MCF 10A (cell line): ENCODE data around the gene PEAR1. TPM values are rescaled to one million over a fixed set of nuclear protein-coding genes. Genes with fewer than 3 reads are reported as not detected.
A peak's percentile ranks its signal among the peaks of the same experiment; 100 is the strongest.

ENCODE experiments used
- BruUV-seq: library from RNA; stranded (reverse); fragments of 400-500 nt; replicated peaks from 2 replicates; lab custom pipeline; 2021; lab: Mats Ljungman, UMichigan
- CTCF ChIA-PET: fragments of 300-600 bp; sonication (Branson Sonifier 250); formaldehyde crosslinking; extraction: SDS; loops from one replicate; lab custom pipeline; 2021; ENCODE audit warnings: antibody characterized with exemption, inconsistent platforms; lab: Yijun Ruan, JAX
- POLR2A ChIA-PET: fragments of 300-600, 350-650 bp; sonication (Branson Sonifier 250); formaldehyde crosslinking; extraction: SDS; loops from one replicate; lab custom pipeline; 2020; ENCODE audit warnings: antibody characterized with exemption, inconsistent platforms; lab: Yijun Ruan, JAX
- DNase-seq: peaks from one replicate; pipeline ENCODE4 v3.0.0-alpha.2; 2018; ENCODE audit not compliant: unreplicated experiment
- H3K27ac Mint-ChIP-seq: one replicate; pipeline ENCODE4 v1.8.0; 2022; ENCODE audit warnings: mild to moderate bottlenecking, low read depth, mixed read lengths; ENCODE audit not compliant: unreplicated experiment
- H3K27me3 Mint-ChIP-seq: one replicate; pipeline ENCODE4 v1.8.0; 2022; ENCODE audit warnings: mixed read lengths; ENCODE audit not compliant: insufficient read depth, unreplicated experiment
- H3K36me3 Mint-ChIP-seq: one replicate; pipeline ENCODE4 v1.8.0; 2022; ENCODE audit warnings: mild to moderate bottlenecking, moderate library complexity, mixed read lengths; ENCODE audit not compliant: insufficient read depth, unreplicated experiment
- H3K4me1 Mint-ChIP-seq: one replicate; pipeline ENCODE4 v1.8.0; 2022; ENCODE audit warnings: mixed read lengths; ENCODE audit not compliant: insufficient read depth, unreplicated experiment
- H3K4me3 Mint-ChIP-seq: one replicate; pipeline ENCODE4 v1.8.0; 2022; ENCODE audit warnings: mild to moderate bottlenecking, moderate library complexity, mixed read lengths; ENCODE audit not compliant: unreplicated experiment
- H3K9me3 Mint-ChIP-seq: one replicate; pipeline ENCODE4 v1.8.0; 2022; ENCODE audit warnings: mixed read lengths; ENCODE audit not compliant: unreplicated experiment
- intact Hi-C: fragments of 100-400 bp; cut with micrococcal nuclease; formaldehyde crosslinking; loops from 2 replicates; pipeline ENCODE4 v1.14.1; 2022
- total RNA-seq: library from RNA; stranded (reverse); gene quantifications from 2 replicates; pipeline ENCODE4 v1.2.3, GENCODE V29; 2022
- TF ChIP-seq, protein P1 (sequence below): fragments of 200-600 bp; IDR thresholded peaks from one replicate; pipeline ENCODE4 v1.8.0; 2022; ENCODE audit warnings: antibody characterized with exemption, mild to moderate bottlenecking; ENCODE audit not compliant: unreplicated experiment

PEAR1 gene
- total RNA-seq, 1 experiment from 2014 or later: 6.5 TPM

DNA sequence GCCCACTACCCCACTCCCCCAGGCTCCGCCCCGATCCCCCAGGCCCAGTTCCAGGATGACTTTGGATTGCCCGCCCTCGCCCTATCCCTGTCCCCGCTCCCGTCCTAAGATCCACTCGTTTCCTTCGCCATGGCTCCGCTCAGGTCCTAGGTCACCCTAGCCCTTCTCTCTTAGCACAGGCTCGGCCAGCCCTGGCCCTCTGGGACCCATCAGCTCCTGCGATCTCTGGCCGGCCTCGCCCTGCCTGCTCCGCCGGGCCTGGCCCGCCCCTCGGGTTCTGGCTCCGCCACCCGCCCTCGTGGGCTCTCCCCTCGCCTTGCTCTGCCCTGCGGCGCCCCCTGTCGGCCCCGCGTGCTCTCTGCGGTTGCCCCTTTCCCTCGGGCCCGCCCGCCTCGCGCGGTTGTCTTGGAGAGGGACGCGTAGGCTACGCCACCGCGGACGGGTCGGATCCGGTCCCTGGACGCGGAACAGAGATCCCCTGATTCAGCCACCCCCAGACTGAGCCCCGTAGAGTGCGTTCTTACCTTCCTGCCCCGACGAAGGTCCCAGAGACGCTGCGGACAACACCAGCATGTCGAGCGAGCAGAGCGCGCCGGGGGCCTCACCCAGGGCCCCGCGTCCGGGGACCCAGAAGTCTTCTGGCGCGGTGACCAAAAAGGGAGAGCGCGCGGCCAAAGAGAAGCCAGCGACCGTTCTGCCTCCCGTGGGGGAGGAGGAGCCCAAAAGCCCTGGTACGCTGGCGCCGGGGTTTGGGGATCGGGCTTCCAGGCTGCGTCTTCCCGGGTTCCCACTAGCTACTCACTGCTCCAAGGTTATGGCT is 26.9 kb downstream of the PEAR1 start, which contains the start of gene LRRC71:
LRRC71 (plus strand) TSS at position 400 of the 820 bp plus-strand sequence; CDS start at position 572, 172 bp downstream.
- CTCF ChIA-PET: interaction anchor here (0.5 to 13.9 kb wide), 6 partner anchors 7 to 214 kb away, joined by 3 to 363 read pairs (median 4); partner anchors contain the start of genes NTRK1 and PEAR1
- TF ChIP-seq, protein P1, sequence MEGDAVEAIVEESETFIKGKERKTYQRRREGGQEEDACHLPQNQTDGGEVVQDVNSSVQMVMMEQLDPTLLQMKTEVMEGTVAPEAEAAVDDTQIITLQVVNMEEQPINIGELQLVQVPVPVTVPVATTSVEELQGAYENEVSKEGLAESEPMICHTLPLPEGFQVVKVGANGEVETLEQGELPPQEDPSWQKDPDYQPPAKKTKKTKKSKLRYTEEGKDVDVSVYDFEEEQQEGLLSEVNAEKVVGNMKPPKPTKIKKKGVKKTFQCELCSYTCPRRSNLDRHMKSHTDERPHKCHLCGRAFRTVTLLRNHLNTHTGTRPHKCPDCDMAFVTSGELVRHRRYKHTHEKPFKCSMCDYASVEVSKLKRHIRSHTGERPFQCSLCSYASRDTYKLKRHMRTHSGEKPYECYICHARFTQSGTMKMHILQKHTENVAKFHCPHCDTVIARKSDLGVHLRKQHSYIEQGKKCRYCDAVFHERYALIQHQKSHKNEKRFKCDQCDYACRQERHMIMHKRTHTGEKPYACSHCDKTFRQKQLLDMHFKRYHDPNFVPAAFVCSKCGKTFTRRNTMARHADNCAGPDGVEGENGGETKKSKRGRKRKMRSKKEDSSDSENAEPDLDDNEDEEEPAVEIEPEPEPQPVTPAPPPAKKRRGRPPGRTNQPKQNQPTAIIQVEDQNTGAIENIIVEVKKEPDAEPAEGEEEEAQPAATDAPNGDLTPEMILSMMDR: peak; percentile 86

DNA sequence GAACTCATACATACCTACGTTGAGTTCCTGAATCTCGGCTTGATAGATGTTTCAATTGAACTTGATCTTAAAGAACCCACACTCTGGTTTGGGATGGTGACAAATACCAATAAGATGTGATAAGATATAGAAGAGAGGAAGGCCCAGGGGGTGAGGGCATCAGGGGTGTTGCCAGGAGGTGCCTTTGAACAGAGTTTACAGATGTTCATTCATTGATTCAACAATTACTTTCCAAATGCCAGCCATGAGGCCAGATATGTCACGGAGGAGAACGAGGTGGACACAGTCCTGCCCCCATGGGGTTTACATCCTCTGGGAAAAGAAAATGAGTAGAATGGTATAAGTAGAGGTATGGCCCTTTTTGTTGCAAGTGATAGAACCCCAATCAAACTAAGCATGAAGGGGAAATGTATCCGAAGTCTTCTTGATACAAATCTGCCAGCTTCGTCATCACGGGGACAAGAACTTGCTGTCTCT is 27.6 kb downstream of the PEAR1 start:
- no TSS peak for BruUV-seq
- Mint-ChIP-seq H3K4me3 (no peak overlapping the region), H3K36me3 (no peaks in the 10 kb centered on the region), H3K27ac (no peak overlapping the region), H3K9me3 (no peaks in the 10 kb centered on the region), H3K27me3 (peaks cover 37% of the 10 kb centered on the region), H3K4me1 (peaks cover 26% of the 10 kb centered on the region)
- no peak for DNase-seq
- CTCF ChIA-PET: interaction anchor here (0.5 to 13.9 kb wide), 6 partner anchors 27 to 215 kb away, joined by 3 to 363 read pairs (median 4); partner anchors contain the start of genes NTRK1 and PEAR1
- POLR2A ChIA-PET: interaction anchor here (1.6 kb wide), 1 partner anchor 12 kb away, joined by 4 read pairs; no protein-coding TSS in a partner anchor
- intact Hi-C loops: loop anchor here (10.0 kb wide), 1 partner anchor 154 kb away; no protein-coding TSS in a partner anchor
- TF ChIP-seq, protein P1: no peak

More for the DNA sequence above, 26.9 kb downstream of the PEAR1 start, which contains the start of gene LRRC71:
- intact Hi-C loops: loop anchor here (10.0 kb wide), 1 partner anchor 154 kb away; no protein-coding TSS in a partner anchor
- no TSS peak for BruUV-seq
- H3K4me1 Mint-ChIP-seq: peaks cover 20% of the 10 kb centered on the region
- POLR2A ChIA-PET: no interaction called here
- no peak within 1 kb of the TSS for H3K27ac Mint-ChIP-seq
- peaks cover 37% of the 10 kb centered on the region for H3K27me3 Mint-ChIP-seq
- DNase-seq: peak; percentile 69
- peaks cover 4% of the 10 kb centered on the region for H3K36me3 Mint-ChIP-seq
- H3K9me3 Mint-ChIP-seq: no peaks in the 10 kb centered on the region
- no peak within 1 kb of the TSS for H3K4me3 Mint-ChIP-seq

- BruUV-seq: no TSS peak
- CTCF ChIA-PET: interaction anchor here (1.0 to 13.9 kb wide), 3 partner anchors 10 to 84 kb away, joined by 4 to 363 read pairs (median 6); partner anchors contain the start of gene PEAR1
- Mint-ChIP-seq H3K36me3 (no peaks in the 10 kb centered on the region), H3K4me3 (no peak overlapping the region), H3K27me3 (peaks cover 44% of the 10 kb centered on the region), H3K4me1 (peaks cover 39% of the 10 kb centered on the region), H3K9me3 (no peaks in the 10 kb centered on the region), H3K27ac (no peak overlapping the region)
- intact Hi-C loops: loop anchor here (10.0 kb wide), 1 partner anchor 152 kb away; no protein-coding TSS in a partner anchor
- TF ChIP-seq, protein P1: no peak
- DNase-seq: peak; percentile 35
- POLR2A ChIA-PET: interaction anchor here (1.6 kb wide), 1 partner anchor 10 kb away, joined by 4 read pairs; no protein-coding TSS in a partner anchor
Observed at GRCh38 chr1:156922986-156923669, 29.6 kb downstream of the PEAR1 start.
